Measurements from ENCODE around the gene HMGN1.

The HMGN1 gene

DNA sequence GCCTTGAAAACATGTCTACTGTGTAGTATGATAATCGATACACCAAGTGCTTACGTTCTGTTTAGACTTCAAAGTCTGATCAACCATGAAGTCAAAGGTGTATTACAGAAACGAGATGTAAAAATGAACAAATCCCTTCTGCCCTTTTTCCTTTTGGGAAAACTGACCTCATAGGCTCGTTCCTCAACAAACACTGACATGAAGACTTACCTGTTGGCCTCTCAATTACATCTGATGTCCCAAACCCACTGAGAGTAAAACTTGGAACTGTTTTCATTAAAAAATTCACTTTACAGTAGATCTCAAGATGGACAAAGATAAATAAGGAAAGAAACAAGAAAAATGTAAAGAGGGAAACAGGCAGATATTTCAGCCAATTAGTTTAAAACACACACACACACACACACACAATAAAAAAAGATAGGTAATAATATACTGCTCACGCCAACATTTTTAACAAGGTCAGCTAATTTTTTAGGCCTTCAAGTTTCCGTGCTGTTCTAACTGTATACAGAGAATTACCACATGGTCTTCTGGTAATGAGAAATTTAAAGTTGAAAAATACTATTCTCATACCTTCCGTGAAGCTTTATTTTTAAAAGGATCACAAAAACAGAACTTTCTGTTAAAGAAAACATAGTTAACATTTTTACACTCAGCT is 2.1 kb downstream of the HMGN1 start:
- TF ChIP-seq, protein P1, sequence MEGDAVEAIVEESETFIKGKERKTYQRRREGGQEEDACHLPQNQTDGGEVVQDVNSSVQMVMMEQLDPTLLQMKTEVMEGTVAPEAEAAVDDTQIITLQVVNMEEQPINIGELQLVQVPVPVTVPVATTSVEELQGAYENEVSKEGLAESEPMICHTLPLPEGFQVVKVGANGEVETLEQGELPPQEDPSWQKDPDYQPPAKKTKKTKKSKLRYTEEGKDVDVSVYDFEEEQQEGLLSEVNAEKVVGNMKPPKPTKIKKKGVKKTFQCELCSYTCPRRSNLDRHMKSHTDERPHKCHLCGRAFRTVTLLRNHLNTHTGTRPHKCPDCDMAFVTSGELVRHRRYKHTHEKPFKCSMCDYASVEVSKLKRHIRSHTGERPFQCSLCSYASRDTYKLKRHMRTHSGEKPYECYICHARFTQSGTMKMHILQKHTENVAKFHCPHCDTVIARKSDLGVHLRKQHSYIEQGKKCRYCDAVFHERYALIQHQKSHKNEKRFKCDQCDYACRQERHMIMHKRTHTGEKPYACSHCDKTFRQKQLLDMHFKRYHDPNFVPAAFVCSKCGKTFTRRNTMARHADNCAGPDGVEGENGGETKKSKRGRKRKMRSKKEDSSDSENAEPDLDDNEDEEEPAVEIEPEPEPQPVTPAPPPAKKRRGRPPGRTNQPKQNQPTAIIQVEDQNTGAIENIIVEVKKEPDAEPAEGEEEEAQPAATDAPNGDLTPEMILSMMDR (IDR thresholded peaks at IDR 0.05), result no peak

DNA sequence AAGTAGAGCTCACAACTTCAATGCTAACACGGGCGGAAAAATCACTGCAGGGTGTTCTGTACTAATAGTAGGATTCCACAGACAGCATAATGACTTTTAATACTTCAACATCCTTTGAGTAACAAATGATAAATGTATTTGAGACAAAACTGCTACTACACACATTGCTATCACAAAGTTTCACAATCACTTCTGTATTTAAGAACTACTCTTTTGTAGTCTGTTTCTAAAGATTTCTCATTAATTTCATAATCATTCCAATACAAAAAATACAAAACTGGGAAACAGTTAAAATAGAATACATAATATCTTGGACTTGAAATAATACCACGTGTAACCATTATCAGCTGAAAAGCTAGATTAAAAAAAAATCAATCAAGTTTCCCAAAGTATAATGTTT is 2.7 kb downstream of the HMGN1 start:
- TF ChIP-seq, protein P1 (IDR thresholded peaks at IDR 0.05), result no peak

DNA sequence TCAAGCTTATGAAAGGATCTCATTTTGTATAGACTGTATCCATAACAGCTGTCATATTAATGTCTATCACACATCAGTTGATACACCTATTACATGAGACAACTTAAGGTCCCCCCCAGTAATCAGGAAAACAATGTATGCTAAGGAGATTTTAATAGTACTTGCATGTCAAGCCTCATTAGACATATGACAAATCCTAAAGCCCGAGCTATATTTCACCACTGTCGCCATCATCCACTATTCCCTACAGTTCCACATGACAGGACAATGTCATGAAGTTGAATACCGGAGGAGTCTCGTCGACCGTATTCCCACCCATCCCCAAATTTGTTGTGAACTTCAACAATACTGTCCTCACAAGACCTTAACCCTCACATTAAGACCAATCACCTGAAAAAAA is 3.4 kb downstream of the HMGN1 start:
- TF ChIP-seq, protein P1 (IDR thresholded peaks at IDR 0.05), result no peak

DNA sequence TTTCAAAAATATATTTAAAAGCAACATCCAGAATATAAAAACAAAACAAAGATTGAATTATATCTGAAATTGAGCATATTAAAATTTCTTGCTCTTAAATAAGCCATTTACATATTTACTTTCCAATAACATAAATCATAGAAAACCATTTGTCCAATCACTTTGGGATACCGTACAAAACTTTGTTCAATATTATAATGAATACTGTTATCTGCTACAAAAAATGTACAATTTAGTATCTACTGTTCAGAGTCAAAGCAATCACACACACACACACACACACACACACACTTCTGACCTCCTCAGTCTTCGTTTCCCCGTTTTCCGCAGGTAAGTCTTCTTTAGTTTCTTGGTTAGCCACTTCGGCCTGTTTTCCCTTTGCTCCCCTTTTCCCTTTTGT is 4.0 kb downstream of the HMGN1 start:
- TF ChIP-seq, protein P1 (IDR thresholded peaks at IDR 0.05), result no peak

DNA sequence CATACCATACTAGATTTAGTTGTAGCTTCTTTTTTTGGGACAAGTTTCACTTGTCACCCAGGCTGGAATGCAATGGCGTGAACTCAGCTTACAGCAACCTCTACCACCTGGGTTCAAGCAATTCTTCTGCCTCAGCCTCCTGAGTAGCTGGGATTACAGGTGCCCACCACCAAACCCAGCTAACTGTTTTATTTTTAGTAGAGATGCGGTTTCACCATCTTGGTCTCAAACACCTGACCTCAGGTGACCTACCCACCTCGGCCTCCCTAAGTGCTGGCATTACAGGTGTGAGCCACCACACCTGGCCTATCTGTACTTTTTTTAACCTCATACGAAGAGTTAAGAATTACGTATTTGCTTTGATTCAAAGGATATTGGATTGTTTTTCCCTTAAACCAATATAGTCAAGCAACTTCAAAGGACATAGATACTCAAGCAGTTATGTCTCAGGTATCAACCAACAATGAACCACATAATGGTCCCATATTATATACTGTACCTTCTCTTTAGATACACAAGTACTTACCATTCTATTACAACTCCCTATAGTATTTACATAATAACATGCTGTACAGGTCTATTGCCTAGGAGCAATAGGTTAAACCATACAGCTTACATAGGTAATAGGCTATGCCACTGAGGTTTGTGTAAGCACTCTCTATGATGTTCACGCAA is 7.5 kb downstream of the HMGN1 start:
- TF ChIP-seq, protein P1 (IDR thresholded peaks at IDR 0.05), result no peak

DNA sequence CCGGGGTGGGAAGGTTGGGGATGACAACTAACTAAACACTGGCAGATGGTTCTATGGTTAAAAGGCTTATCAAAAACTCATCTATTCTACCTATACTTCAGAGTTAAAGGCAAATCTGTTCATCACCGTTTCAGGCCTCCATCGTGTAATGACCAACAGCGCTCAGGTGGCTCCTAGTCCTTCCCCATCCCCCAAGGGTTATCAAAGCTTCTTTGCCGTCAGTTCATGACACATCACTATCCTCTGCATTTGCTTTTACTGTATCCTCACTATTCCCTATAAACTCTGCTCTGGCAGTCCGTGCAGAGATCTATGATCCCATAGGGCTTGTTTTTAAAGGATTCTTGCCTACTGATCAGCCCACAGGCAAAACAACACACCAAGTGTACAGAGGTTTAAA is 8.2 kb downstream of the HMGN1 start:
- TF ChIP-seq, protein P1 (IDR thresholded peaks at IDR 0.05), result no peak

DNA sequence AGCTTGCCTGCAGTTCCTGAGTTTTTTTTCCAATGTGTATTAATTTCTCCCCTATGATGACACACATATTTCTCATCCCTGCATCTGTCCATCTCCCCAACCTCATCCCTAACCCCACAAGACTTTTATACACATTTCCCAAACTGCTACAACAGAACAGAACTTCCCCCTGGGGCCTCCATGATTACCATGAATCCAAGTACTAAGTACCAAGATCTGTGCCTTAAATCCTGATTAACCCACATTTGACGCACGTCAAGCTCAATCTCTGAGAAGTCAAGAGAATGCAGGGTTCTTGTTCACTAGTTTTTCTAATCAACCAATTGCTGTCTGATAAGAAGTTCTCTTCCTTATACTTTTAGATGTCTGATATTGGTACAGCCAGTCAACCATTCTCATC is 9.7 kb downstream of the HMGN1 start:
- TF ChIP-seq, protein P1 (IDR thresholded peaks at IDR 0.05), result no peak
